Fibroblast of lung (primary cell): ENCODE results near the gene CTNNB1. TPM values are rescaled to one million over a fixed set of nuclear protein-coding genes. Genes with fewer than 3 reads are reported as not detected.

Experiments used
- DNase-seq, 2 donors: peaks; one replicate each; pipeline versions ENCODE4 v3.0.0 to v3.0.0-alpha.2; 2010; ENCODE audit warnings: low read depth in 2 of 2
- H2AFZ ChIP-seq: 2 replicates; pipeline ENCODE4 v1.5.1; 2012; ENCODE audit warnings: low read length, control low read depth, inconsistent platforms
- H3K27ac ChIP-seq: 2 replicates; pipeline ENCODE4 v1.5.1; 2011; ENCODE audit warnings: low read length, control low read depth; ENCODE audit not compliant: insufficient read depth
- H3K27me3 ChIP-seq: 2 replicates; pipeline ENCODE4 v1.5.1; 2011; ENCODE audit warnings: mild to moderate bottlenecking, low read length; ENCODE audit not compliant: control insufficient read depth, insufficient read depth
- H3K36me3 ChIP-seq: 2 replicates; pipeline ENCODE4 v1.5.1; 2011; ENCODE audit warnings: low read length; ENCODE audit not compliant: control insufficient read depth, insufficient read depth
- H3K4me1 ChIP-seq: 2 replicates; pipeline ENCODE4 v1.5.1; 2011; ENCODE audit warnings: low read length; ENCODE audit not compliant: control insufficient read depth, insufficient read depth; ENCODE audit errors: extremely low read depth
- H3K4me2 ChIP-seq: 2 replicates; pipeline ENCODE4 v1.5.1; 2011; ENCODE audit warnings: low read length, control low read depth; ENCODE audit not compliant: insufficient read depth; ENCODE audit errors: extremely low read depth
- H3K4me3 ChIP-seq, 4 experiments: fragments of 200-600 bp in 1 of 4; sonication (generic) in 1 of 4; replicated peaks in 1 of 4; 2 replicates each; pipeline ENCODE4 v1.5.1; 2011 to 2016; ENCODE audit warnings: low read length in 4 of 4, low read depth in 3 of 4, mild to moderate bottlenecking in 3 of 4, control low read depth in 2 of 4, inconsistent platforms in 1 of 4, mixed read lengths in 1 of 4; ENCODE audit not compliant: insufficient read depth in 1 of 4; ENCODE audit errors: control extremely low read depth in 1 of 4
- H3K79me2 ChIP-seq: 2 replicates; pipeline ENCODE4 v1.5.1; 2012; ENCODE audit warnings: mild to moderate bottlenecking, low read length, inconsistent platforms; ENCODE audit not compliant: control insufficient read depth, insufficient read depth
- H3K9ac ChIP-seq: 2 replicates; pipeline ENCODE4 v1.5.1; 2011; ENCODE audit warnings: mild to moderate bottlenecking, low read length, control low read depth; ENCODE audit not compliant: insufficient read depth
- H3K9me3 ChIP-seq: 2 replicates; pipeline ENCODE4 v1.5.1; 2012; ENCODE audit warnings: low read depth, low read length; ENCODE audit not compliant: control insufficient read depth, insufficient read depth
- H4K20me1 ChIP-seq: 2 replicates; pipeline ENCODE4 v1.5.1; 2011; ENCODE audit warnings: low read length; ENCODE audit not compliant: control insufficient read depth, insufficient read depth; ENCODE audit errors: extremely low read depth
- EZH2 ChIP-seq: IDR thresholded peaks from 2 replicates; pipeline ENCODE4 v1.5.1; 2012; ENCODE audit warnings: low read length, control low read depth, mild to moderate bottlenecking; ENCODE audit errors: missing control alignments
- polyA plus RNA-seq, 2 donors: library from polyadenylated mRNA; depleted of rRNA in 1 of 2; stranded (reverse) in 1 of 2; unstranded in 1 of 2; fragments of >200 nt; gene quantifications; 2 replicates each; pipeline ENCODE4 v1.2.1, GENCODE V29; 2011 to 2012; ENCODE audit warnings: missing spikeins in 1 of 2
- total RNA-seq: library from RNA; depleted of rRNA; stranded (reverse); fragments of >200 nt; gene quantifications from 2 replicates; pipeline ENCODE4 v1.2.1, GENCODE V29; 2014
- TF ChIP-seq, protein P1 (sequence below), 2 donors: IDR thresholded peaks in 1 of 2; conservative IDR thresholded peaks in 1 of 2; 1 replicate in 1 of 2; 2 replicates in 1 of 2; pipeline ENCODE4 v1.5.1; 2011 to 2012; ENCODE audit warnings: low read length in 2 of 2, control low read depth in 1 of 2, inconsistent platforms in 1 of 2, low read depth in 1 of 2, mild to moderate bottlenecking in 1 of 2

The CTNNB1 gene
- total and polyA plus RNA-seq, 2 donors (not counting 1 experiment from before 2014, with no cell fraction given) = 266 to 792 TPM

DNA sequence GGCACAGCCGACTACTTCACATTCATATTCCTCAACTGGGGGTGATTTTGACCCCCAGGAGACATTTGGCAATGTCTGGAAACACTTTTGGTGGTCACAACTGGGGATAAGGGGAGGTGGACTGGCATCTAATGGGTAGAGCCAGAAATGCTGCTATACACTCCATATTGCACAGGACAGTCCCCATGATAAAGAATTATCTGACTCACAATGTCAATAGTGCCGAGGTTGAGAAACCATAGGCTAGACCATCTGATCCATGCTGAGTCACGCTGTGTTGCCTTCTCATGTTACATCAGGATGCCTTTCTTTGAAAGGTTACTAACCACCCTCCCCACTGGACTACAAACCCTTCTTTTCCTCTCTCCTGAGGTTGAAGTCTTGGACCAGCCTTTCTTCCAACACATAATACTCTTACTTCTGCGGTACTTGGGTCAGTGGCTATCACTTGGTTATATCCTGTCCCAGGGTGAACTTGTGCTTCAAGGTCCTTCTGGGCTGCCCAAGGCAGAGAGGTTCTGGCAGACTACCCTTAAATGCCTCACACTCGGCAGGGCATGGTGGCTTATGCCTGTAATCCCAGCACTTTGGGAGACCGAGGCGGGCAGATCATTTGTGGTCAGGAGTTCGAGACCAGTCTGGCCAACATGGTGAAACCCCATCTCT, 68.8 kb downstream of the CTNNB1 start:
- no peak overlapping the region for H2AFZ ChIP-seq
- H4K20me1 ChIP-seq = no peaks in the 10 kb centered on the region
- DNase-seq = peak; percentile 95 to 96
- no peak overlapping the region for H3K4me3 ChIP-seq
- H3K36me3 ChIP-seq = no peaks in the 10 kb centered on the region
- no peaks in the 10 kb centered on the region for H3K79me2 ChIP-seq
- H3K27me3 ChIP-seq = no peaks in the 10 kb centered on the region
- peaks cover 8% of the 10 kb centered on the region for H3K4me1 ChIP-seq
- H3K9ac ChIP-seq = no peak overlapping the region
- TF ChIP-seq, protein P1, sequence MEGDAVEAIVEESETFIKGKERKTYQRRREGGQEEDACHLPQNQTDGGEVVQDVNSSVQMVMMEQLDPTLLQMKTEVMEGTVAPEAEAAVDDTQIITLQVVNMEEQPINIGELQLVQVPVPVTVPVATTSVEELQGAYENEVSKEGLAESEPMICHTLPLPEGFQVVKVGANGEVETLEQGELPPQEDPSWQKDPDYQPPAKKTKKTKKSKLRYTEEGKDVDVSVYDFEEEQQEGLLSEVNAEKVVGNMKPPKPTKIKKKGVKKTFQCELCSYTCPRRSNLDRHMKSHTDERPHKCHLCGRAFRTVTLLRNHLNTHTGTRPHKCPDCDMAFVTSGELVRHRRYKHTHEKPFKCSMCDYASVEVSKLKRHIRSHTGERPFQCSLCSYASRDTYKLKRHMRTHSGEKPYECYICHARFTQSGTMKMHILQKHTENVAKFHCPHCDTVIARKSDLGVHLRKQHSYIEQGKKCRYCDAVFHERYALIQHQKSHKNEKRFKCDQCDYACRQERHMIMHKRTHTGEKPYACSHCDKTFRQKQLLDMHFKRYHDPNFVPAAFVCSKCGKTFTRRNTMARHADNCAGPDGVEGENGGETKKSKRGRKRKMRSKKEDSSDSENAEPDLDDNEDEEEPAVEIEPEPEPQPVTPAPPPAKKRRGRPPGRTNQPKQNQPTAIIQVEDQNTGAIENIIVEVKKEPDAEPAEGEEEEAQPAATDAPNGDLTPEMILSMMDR (conservative IDR thresholded peaks at IDR 0.05 in 1 of 2, IDR thresholded peaks at IDR 0.05 in 1 of 2; ENCODE audit: low read depth in 1 of 2, low read length in 2 of 2) = no peak
- TF ChIP-seq EZH2 = no peak
- H3K4me2 ChIP-seq = no peak overlapping the region
- no peaks in the 10 kb centered on the region for H3K9me3 ChIP-seq
- no peak overlapping the region for H3K27ac ChIP-seq

DNA sequence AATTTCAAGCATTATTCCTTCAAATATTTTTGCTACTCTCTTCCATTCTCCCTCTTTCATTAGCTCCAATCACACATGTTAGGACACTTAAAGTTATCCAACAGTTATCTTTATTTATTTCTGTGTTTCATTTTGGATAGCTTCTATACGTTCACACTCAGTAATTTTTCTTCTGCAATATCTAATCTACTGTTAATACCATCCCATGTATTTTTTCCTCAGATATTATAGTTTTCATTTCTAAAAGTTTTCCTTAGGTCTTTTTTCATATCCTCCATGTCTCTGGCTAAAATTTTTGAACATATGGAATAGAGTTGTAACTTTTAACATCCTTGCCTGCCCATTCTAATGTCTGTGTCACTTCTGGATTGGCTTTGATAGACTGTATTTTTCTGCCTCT, 73.4 kb downstream of the CTNNB1 start:
- Histone ChIP-seq H4K20me1 (no peaks in the 10 kb centered on the region), H3K27me3 (no peaks in the 10 kb centered on the region), H3K4me1 (peaks cover 3% of the 10 kb centered on the region), H3K79me2 (no peaks in the 10 kb centered on the region), H3K36me3 (no peaks in the 10 kb centered on the region), H3K9me3 (no peaks in the 10 kb centered on the region), H3K9ac (no peak overlapping the region), H3K27ac (no peak overlapping the region), H3K4me2 (no peak overlapping the region), H3K4me3 (no peak overlapping the region), H2AFZ (no peak overlapping the region)
- no peak for DNase-seq
- TF ChIP-seq EZH2 = no peak
- TF ChIP-seq, protein P1 (conservative IDR thresholded peaks at IDR 0.05 in 1 of 2, IDR thresholded peaks at IDR 0.05 in 1 of 2; ENCODE audit: low read depth in 1 of 2, low read length in 2 of 2) = no peak

DNA sequence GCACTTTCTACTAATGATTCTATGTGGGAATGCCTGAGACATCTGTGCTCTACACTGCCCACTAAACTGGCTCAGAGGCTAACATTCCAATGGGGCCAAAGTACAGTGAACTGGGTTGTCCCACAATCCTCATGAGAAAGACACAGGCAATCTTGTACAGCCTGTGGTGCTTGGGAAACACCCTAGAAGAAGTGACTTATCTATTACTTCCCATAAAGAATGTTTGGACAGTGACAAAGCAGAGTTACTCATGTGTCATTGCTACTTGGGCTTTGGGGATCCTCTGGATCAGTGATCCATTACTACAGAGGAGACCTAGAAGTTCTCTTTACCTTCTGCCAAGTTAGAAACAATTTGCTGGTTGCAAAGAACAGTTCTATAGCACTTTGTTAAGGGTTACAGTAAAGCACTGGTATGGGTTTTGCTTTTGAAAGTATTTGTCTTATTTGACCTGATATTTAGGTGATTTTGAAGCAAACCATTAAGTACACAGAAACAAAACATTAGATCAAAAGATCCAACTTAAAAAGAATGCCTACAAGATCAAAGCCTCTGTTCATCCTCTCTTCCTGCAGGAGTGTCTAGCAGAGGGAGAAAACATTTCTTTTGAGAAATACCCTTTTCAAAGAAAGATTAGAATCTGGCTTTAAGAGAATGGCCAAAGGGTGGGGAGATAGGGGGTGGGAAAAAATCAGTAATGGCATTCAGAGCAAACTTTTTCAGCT, 75.8 kb downstream of the CTNNB1 start:
- H4K20me1 ChIP-seq = no peaks in the 10 kb centered on the region
- no peak overlapping the region for H3K4me3 ChIP-seq
- H3K4me1 ChIP-seq = no peaks in the 10 kb centered on the region
- TF ChIP-seq, protein P1 (conservative IDR thresholded peaks at IDR 0.05 in 1 of 2, IDR thresholded peaks at IDR 0.05 in 1 of 2; ENCODE audit: low read depth in 1 of 2, low read length in 2 of 2) = no peak
- no peak for TF ChIP-seq EZH2
- no peak overlapping the region for H3K4me2 ChIP-seq
- no peak overlapping the region for H3K27ac ChIP-seq
- H3K79me2 ChIP-seq = no peaks in the 10 kb centered on the region
- H3K36me3 ChIP-seq = no peaks in the 10 kb centered on the region
- no peaks in the 10 kb centered on the region for H3K27me3 ChIP-seq
- H2AFZ ChIP-seq = no peak overlapping the region
- H3K9ac ChIP-seq = no peak overlapping the region
- H3K9me3 ChIP-seq = no peaks in the 10 kb centered on the region
- peak; percentile 61 to 72 for DNase-seq
